ENCODE results near the gene SFXN5.

Gene SFXN5

DNA sequence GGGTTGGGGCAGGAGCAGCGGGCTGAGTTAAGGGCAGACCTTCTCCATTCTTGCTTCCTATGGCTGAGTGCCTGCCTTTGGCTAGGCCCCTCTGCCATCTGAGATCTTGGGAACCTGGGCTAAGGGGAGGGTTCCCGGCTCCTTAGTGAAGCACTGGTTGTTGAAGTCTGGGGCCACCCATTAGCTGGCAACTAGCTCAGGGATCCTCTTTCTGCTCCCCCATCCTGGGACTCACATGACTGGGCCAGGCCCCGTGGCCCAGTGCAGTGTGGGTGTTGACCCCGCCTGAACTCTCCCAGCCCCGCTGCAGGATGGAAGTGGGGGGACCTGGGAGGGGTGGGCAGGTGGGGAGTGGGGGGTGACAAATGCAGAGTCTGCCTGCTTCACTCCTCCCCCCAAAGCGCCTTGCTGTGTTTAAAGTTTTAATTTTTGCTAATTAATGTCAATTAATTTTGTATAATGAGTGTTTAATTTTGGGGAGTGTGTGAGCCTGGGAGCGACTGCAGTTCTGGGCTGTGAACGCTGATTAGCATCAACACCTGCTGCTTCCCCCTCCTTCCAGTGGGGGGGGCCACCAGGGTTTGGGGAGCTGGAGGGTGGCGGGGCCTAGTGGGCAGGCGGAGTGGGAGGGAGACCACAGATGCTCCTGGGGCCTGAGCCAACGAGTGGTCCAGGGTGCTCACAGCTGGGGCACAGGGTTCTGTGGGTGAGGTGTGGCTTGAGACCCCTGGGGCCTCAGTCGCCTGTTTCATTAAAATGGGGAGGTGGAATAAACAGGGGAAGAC lies 99.0 kb downstream of the SFXN5 start:
- Histone ChIP-seq H3K56ac (ENCODE audit: low read length) (no peak overlapping the region), H3K79me2 (ENCODE audit: control insufficient read depth, insufficient read depth, low read length) (no peaks in the 10 kb centered on the region), H3K4me3 (ENCODE audit: low read length) (no peak overlapping the region), H3K4me1 (ENCODE audit: control insufficient read depth, low read depth, low read length) (peaks cover 6% of the 10 kb centered on the region), H3K4me2 (ENCODE audit: low read length) (no peak overlapping the region), H3K23ac (ENCODE audit: low read length) (no peak overlapping the region), H3K18ac (ENCODE audit: low read length) (no peak overlapping the region), H3K9ac (ENCODE audit: low read length) (no peak overlapping the region), H4K5ac (ENCODE audit: low read length) (no peak overlapping the region), H3K79me1 (ENCODE audit: low read length) (no peaks in the 10 kb centered on the region), H3K27ac (ENCODE audit: low read depth, low read length) (no peak overlapping the region), H3K36me3 (ENCODE audit: control insufficient read depth, insufficient read depth, low read length) (no peaks in the 10 kb centered on the region), H2AK5ac (ENCODE audit: low read length) (no peak overlapping the region), H3K4ac (ENCODE audit: low read depth, low read length) (no peak overlapping the region), H2BK5ac (ENCODE audit: low read length) (no peak overlapping the region), H4K8ac (ENCODE audit: low read depth, low read length) (no peak overlapping the region), H2BK120ac (ENCODE audit: low read depth, low read length) (no peak overlapping the region), H3K27me3 (ENCODE audit: insufficient read depth, low read length, poor library complexity) (no peaks in the 10 kb centered on the region), H2BK15ac (replicated peaks; ENCODE audit: low read depth) (no peak overlapping the region)
- DNase-seq, result no peak
- no CpG with 5 or more reads among the region's 12 CpGs for WGBS (ENCODE audit: extremely low coverage, insufficient coverage, low lambda C conversion rate)

DNA sequence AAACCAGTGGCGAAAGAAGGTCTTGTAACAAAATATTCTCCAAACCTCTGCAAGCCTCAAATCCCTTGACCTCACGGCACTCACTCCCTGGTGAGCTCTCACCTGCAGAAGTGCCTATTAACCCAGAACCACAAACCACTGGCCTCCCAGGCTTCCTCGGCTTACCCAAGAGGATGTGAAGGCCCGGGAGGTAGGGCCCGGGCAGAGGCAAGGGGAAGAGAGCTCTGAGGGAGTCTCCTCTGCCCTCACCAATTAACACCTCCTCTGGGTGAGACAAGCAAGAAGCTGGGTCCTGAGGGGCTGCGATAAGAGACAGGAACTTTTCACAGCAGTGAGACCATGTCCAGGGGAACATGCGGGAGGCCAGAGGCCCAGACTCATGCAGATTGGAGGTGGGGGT lies 100.5 kb downstream of the SFXN5 start:
- Histone ChIP-seq H3K36me3 (ENCODE audit: control insufficient read depth, insufficient read depth, low read length) (no peaks in the 10 kb centered on the region), H4K8ac (ENCODE audit: low read depth, low read length) (no peak overlapping the region), H2BK120ac (ENCODE audit: low read depth, low read length) (no peak overlapping the region), H2AK5ac (ENCODE audit: low read length) (no peak overlapping the region), H3K27me3 (ENCODE audit: insufficient read depth, low read length, poor library complexity) (no peaks in the 10 kb centered on the region), H3K18ac (ENCODE audit: low read length) (no peak overlapping the region), H3K23ac (ENCODE audit: low read length) (no peak overlapping the region), H3K4me2 (ENCODE audit: low read length) (no peak overlapping the region), H4K5ac (ENCODE audit: low read length) (no peak overlapping the region), H2BK15ac (replicated peaks; ENCODE audit: low read depth) (no peak overlapping the region), H3K56ac (ENCODE audit: low read length) (no peak overlapping the region), H3K79me2 (ENCODE audit: control insufficient read depth, insufficient read depth, low read length) (no peaks in the 10 kb centered on the region), H3K9ac (ENCODE audit: low read length) (no peak overlapping the region), H3K4me3 (ENCODE audit: low read length) (no peak overlapping the region), H3K79me1 (ENCODE audit: low read length) (no peaks in the 10 kb centered on the region), H3K4me1 (ENCODE audit: control insufficient read depth, low read depth, low read length) (peaks cover 6% of the 10 kb centered on the region), H2BK5ac (ENCODE audit: low read length) (no peak overlapping the region), H3K27ac (ENCODE audit: low read depth, low read length) (no peak overlapping the region), H3K4ac (ENCODE audit: low read depth, low read length) (no peak overlapping the region)
- DNase-seq, result peak; percentile 77
- no CpG with 5 or more reads among the region's 7 CpGs for WGBS (ENCODE audit: extremely low coverage, insufficient coverage, low lambda C conversion rate)

DNA sequence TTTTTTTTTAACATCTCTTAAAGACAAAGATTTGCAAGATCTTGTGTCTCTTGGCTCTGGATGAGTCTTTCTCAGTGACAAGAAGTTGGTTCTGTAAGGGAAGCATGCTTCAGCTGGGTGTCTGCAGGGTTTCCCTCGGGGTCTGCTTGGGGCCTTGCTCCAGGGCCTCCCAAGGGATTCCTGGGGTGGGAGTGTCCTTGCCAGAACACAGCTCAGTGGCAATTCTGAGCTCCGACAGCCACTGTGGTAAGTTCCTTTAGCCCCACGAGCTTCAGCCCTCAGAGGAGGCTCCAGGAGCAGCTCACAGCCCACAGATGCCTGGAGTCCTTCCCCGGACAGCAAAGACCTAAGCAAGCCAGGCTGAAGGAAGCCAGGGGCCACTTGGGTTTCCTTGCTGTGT lies 101.8 kb downstream of the SFXN5 start:
- DNase-seq, result peak; percentile 48
- Histone ChIP-seq H3K23ac (ENCODE audit: low read length) (no peak overlapping the region), H3K4me2 (ENCODE audit: low read length) (no peak overlapping the region), H2AK5ac (ENCODE audit: low read length) (no peak overlapping the region), H4K8ac (ENCODE audit: low read depth, low read length) (no peak overlapping the region), H3K79me2 (ENCODE audit: control insufficient read depth, insufficient read depth, low read length) (no peaks in the 10 kb centered on the region), H3K4me1 (ENCODE audit: control insufficient read depth, low read depth, low read length) (peaks cover 13% of the 10 kb centered on the region), H4K5ac (ENCODE audit: low read length) (no peak overlapping the region), H3K4ac (ENCODE audit: low read depth, low read length) (no peak overlapping the region), H3K36me3 (ENCODE audit: control insufficient read depth, insufficient read depth, low read length) (no peaks in the 10 kb centered on the region), H3K27ac (ENCODE audit: low read depth, low read length) (no peak overlapping the region), H2BK120ac (ENCODE audit: low read depth, low read length) (no peak overlapping the region), H3K4me3 (ENCODE audit: low read length) (no peak overlapping the region), H3K27me3 (ENCODE audit: insufficient read depth, low read length, poor library complexity) (no peaks in the 10 kb centered on the region), H2BK15ac (replicated peaks; ENCODE audit: low read depth) (no peak overlapping the region), H2BK5ac (ENCODE audit: low read length) (no peak overlapping the region), H3K56ac (ENCODE audit: low read length) (peak overlapping the region; percentile 0), H3K18ac (ENCODE audit: low read length) (peak overlapping the region; percentile 7), H3K9ac (ENCODE audit: low read length) (no peak overlapping the region), H3K79me1 (ENCODE audit: low read length) (no peaks in the 10 kb centered on the region)
- WGBS (ENCODE audit: extremely low coverage, insufficient coverage, low lambda C conversion rate), result no CpG with 5 or more reads among the region's 4 CpGs

DNA sequence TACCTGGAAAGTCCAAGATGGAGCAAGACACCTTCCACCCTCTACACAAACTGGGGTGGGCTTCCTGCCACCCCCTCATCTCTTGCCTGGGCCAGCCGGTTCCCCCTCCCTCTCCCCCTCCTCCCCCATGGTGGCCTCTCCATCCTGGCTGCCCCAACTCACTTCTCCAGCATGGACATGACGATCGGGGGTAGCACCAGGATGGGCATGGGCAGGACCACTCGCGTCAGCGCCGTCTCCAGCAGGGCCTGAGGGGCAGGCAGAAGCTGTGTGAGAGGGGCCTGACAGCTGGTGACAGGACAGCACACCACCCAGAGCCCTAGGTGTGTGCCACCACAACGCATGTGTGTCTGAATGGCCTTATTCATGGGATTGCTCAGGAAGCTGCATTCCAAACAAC lies 103.2 kb downstream of the SFXN5 start:
- Histone ChIP-seq H2AK5ac (ENCODE audit: low read length) (no peak overlapping the region), H3K4me1 (ENCODE audit: control insufficient read depth, low read depth, low read length) (peaks cover 23% of the 10 kb centered on the region), H3K4ac (ENCODE audit: low read depth, low read length) (no peak overlapping the region), H4K8ac (ENCODE audit: low read depth, low read length) (no peak overlapping the region), H3K36me3 (ENCODE audit: control insufficient read depth, insufficient read depth, low read length) (no peaks in the 10 kb centered on the region), H3K23ac (ENCODE audit: low read length) (no peak overlapping the region), H4K5ac (ENCODE audit: low read length) (no peak overlapping the region), H3K4me3 (ENCODE audit: low read length) (no peak overlapping the region), H3K9ac (ENCODE audit: low read length) (no peak overlapping the region), H3K56ac (ENCODE audit: low read length) (no peak overlapping the region), H3K4me2 (ENCODE audit: low read length) (no peak overlapping the region), H2BK15ac (replicated peaks; ENCODE audit: low read depth) (no peak overlapping the region), H3K79me2 (ENCODE audit: control insufficient read depth, insufficient read depth, low read length) (no peaks in the 10 kb centered on the region), H3K27me3 (ENCODE audit: insufficient read depth, low read length, poor library complexity) (no peaks in the 10 kb centered on the region), H3K79me1 (ENCODE audit: low read length) (no peaks in the 10 kb centered on the region), H2BK5ac (ENCODE audit: low read length) (no peak overlapping the region), H2BK120ac (ENCODE audit: low read depth, low read length) (no peak overlapping the region), H3K18ac (ENCODE audit: low read length) (no peak overlapping the region), H3K27ac (ENCODE audit: low read depth, low read length) (no peak overlapping the region)
- WGBS (ENCODE audit: extremely low coverage, insufficient coverage, low lambda C conversion rate), result no CpG with 5 or more reads among the region's 8 CpGs
- no peak for DNase-seq

DNA sequence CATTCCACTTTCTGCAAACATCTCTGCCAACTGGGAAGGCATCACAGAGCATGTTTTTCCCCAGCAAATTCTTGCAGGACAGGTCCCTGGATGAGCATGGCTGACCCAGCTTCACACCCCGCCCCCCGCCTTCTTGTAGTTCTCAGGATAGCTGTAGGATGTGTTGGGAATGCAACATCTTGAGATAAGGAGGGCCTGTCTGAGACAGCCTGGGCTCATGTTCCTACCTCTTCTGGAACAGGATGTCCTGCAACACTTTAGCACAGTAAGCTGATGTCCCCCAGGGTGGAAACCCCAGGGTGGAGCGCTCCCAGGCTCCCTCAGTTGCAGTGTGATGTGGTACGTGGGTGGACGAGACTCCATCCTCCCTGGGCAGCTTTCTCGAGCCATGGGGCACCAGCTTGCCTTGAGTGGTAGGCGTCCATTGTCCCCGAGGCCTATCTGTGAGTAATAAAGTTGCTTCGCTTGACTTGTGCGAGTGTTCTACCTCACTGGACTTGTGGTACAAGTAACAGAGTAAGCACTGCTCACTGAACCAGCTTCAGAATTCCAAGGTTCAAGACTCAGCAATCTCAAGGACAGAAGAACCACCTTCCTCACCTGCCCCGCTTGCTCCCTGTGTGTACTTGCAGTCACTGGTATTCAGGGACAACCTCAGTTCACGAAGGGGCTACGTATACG lies 105.6 kb downstream of the SFXN5 start:
- H4K5ac ChIP-seq (ENCODE audit: low read length), result no peak overlapping the region
- H3K23ac ChIP-seq (ENCODE audit: low read length), result peak overlapping the region; percentile 37
- no peak overlapping the region for H4K8ac ChIP-seq (ENCODE audit: low read depth, low read length)
- WGBS (ENCODE audit: extremely low coverage, insufficient coverage, low lambda C conversion rate), result no CpG with 5 or more reads among the region's 14 CpGs
- no peaks in the 10 kb centered on the region for H3K27me3 ChIP-seq (ENCODE audit: insufficient read depth, low read length, poor library complexity)
- no peak overlapping the region for H2BK5ac ChIP-seq (ENCODE audit: low read length)
- no peak overlapping the region for H3K18ac ChIP-seq (ENCODE audit: low read length)
- H3K4me3 ChIP-seq (ENCODE audit: low read length), result no peak overlapping the region
- H3K4ac ChIP-seq (ENCODE audit: low read depth, low read length), result no peak overlapping the region
- no peak overlapping the region for H2BK15ac ChIP-seq (replicated peaks; ENCODE audit: low read depth)
- no peak overlapping the region for H3K56ac ChIP-seq (ENCODE audit: low read length)
- H3K36me3 ChIP-seq (ENCODE audit: control insufficient read depth, insufficient read depth, low read length), result no peaks in the 10 kb centered on the region
- no peaks in the 10 kb centered on the region for H3K79me1 ChIP-seq (ENCODE audit: low read length)
- no peak overlapping the region for H3K9ac ChIP-seq (ENCODE audit: low read length)
- H2AK5ac ChIP-seq (ENCODE audit: low read length), result no peak overlapping the region
- H3K4me1 ChIP-seq (ENCODE audit: control insufficient read depth, low read depth, low read length), result peaks cover 34% of the 10 kb centered on the region
- DNase-seq, result peak; percentile 81
- H3K4me2 ChIP-seq (ENCODE audit: low read length), result no peak overlapping the region
- H3K79me2 ChIP-seq (ENCODE audit: control insufficient read depth, insufficient read depth, low read length), result no peaks in the 10 kb centered on the region
- H3K27ac ChIP-seq (ENCODE audit: low read depth, low read length), result no peak overlapping the region
- no peak overlapping the region for H2BK120ac ChIP-seq (ENCODE audit: low read depth, low read length)

Measured in mesendoderm (in vitro differentiated cells).